ENCODE measurements around the gene RAB36. TPM values are rescaled to one million over a fixed set of nuclear protein-coding genes. Genes with fewer than 3 reads are reported as not detected.

RAB36 gene
- total and polyA plus RNA-seq, 9 of the 15 experiments (the other 6 are each of a cell fraction or from before 2014, with no cell fraction given) = 0.04 to 0.50 (median 0.08) TPM; not detected in 3

DNA sequence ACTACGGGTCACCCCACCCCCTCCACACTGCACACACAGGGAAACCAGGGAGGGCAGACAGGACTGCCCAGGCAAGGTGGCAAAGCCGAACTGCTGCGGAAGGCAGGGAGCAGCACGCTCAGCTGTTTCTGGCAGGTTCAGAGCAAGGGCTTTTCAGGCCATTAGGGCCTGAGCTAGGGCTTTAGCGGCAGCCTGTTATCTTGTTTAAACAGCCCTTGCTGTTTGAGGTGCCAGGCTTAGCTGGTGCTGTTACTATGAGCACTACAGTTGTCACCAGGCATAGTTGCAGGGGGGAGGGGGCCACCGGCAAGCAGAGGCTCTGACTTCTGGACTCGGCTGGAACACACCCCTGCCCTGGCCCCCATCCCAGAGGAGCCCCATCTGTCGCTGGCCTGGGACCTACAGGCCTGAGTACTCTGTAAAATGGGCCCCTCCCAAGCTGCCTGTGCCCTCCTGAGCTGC lies 38.3 kb upstream of the RAB36 start (continued):
- TF ChIP-seq KDM2B (CRISPR knock-in tag; IDR thresholded peaks at IDR 0.05) (peak; percentile 68; the same call in 1 of the 2 replicates), KAT2B (IDR thresholded peaks at IDR 0.05; ENCODE audit: low read depth, low read length) (no peak), ZBTB7A (IDR thresholded peaks at IDR 0.05; ENCODE audit: borderline replicate concordance, control insufficient read depth, low read depth, low read length) (peak; percentile 25; the same call in 1 of the 2 replicates), ZNF41 (CRISPR knock-in tag; conservative IDR thresholded peaks at IDR 0.05) (no peak), STAG1 (CRISPR knock-in tag; IDR thresholded peaks at IDR 0.05; ENCODE audit: borderline replicate concordance) (no peak), TAL1 (IDR thresholded peaks at IDR 0.05) (no peak), ZNF79 (CRISPR knock-in tag; IDR thresholded peaks at IDR 0.05; ENCODE audit: low read depth) (no peak), ZNF212 (CRISPR knock-in tag; IDR thresholded peaks at IDR 0.05) (no peak), ZNF778 (CRISPR knock-in tag; IDR thresholded peaks at IDR 0.05) (no peak), TBP (optimal IDR thresholded peaks at IDR 0.05; ENCODE audit: low read depth, low read length) (no peak), SP1 (CRISPR knock-in tag; IDR thresholded peaks at IDR 0.05) (no peak), ZNF696 (CRISPR knock-in tag; conservative IDR thresholded peaks at IDR 0.05) (no peak), YY1 (IDR thresholded peaks at IDR 0.05; ENCODE audit: borderline replicate concordance in 1 of 3, control insufficient read depth in 1 of 3, extremely low read depth in 1 of 3, insufficient read depth in 3 of 3, insufficient read length in 1 of 3, insufficient replicate concordance in 2 of 3, low read depth in 1 of 3, low read length in 2 of 3) (no peak)
- TF ChIP-seq, protein P1, sequence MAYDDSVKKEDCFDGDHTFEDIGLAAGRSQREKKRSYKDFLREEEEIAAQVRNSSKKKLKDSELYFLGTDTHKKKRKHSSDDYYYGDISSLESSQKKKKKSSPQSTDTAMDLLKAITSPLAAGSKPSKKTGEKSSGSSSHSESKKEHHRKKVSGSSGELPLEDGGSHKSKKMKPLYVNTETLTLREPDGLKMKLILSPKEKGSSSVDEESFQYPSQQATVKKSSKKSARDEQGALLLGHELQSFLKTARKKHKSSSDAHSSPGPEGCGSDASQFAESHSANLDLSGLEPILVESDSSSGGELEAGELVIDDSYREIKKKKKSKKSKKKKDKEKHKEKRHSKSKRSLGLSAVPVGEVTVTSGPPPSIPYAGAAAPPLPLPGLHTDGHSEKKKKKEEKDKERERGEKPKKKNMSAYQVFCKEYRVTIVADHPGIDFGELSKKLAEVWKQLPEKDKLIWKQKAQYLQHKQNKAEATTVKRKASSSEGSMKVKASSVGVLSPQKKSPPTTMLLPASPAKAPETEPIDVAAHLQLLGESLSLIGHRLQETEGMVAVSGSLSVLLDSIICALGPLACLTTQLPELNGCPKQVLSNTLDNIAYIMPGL (CRISPR knock-in tag; IDR thresholded peaks at IDR 0.05) = no peak
- TF ChIP-seq, protein P2, sequence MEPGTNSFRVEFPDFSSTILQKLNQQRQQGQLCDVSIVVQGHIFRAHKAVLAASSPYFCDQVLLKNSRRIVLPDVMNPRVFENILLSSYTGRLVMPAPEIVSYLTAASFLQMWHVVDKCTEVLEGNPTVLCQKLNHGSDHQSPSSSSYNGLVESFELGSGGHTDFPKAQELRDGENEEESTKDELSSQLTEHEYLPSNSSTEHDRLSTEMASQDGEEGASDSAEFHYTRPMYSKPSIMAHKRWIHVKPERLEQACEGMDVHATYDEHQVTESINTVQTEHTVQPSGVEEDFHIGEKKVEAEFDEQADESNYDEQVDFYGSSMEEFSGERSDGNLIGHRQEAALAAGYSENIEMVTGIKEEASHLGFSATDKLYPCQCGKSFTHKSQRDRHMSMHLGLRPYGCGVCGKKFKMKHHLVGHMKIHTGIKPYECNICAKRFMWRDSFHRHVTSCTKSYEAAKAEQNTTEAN (CRISPR knock-in tag; IDR thresholded peaks at IDR 0.05) = no peak
- TF ChIP-seq, protein P3, sequence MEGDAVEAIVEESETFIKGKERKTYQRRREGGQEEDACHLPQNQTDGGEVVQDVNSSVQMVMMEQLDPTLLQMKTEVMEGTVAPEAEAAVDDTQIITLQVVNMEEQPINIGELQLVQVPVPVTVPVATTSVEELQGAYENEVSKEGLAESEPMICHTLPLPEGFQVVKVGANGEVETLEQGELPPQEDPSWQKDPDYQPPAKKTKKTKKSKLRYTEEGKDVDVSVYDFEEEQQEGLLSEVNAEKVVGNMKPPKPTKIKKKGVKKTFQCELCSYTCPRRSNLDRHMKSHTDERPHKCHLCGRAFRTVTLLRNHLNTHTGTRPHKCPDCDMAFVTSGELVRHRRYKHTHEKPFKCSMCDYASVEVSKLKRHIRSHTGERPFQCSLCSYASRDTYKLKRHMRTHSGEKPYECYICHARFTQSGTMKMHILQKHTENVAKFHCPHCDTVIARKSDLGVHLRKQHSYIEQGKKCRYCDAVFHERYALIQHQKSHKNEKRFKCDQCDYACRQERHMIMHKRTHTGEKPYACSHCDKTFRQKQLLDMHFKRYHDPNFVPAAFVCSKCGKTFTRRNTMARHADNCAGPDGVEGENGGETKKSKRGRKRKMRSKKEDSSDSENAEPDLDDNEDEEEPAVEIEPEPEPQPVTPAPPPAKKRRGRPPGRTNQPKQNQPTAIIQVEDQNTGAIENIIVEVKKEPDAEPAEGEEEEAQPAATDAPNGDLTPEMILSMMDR (IDR thresholded peaks at IDR 0.05 in 2 of 3, conservative IDR thresholded peaks at IDR 0.05 in 1 of 3; ENCODE audit: insufficient read depth in 2 of 3, low read depth in 1 of 3, low read length in 3 of 3) = 0 out of 6 replicates have a peak, but pooled peaks of 1 of the 3 experiments have one; percentile 16
- TF ChIP-seq, protein P4, sequence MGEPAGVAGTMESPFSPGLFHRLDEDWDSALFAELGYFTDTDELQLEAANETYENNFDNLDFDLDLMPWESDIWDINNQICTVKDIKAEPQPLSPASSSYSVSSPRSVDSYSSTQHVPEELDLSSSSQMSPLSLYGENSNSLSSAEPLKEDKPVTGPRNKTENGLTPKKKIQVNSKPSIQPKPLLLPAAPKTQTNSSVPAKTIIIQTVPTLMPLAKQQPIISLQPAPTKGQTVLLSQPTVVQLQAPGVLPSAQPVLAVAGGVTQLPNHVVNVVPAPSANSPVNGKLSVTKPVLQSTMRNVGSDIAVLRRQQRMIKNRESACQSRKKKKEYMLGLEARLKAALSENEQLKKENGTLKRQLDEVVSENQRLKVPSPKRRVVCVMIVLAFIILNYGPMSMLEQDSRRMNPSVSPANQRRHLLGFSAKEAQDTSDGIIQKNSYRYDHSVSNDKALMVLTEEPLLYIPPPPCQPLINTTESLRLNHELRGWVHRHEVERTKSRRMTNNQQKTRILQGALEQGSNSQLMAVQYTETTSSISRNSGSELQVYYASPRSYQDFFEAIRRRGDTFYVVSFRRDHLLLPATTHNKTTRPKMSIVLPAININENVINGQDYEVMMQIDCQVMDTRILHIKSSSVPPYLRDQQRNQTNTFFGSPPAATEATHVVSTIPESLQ (CRISPR knock-in tag; IDR thresholded peaks at IDR 0.05) = no peak
- TF ChIP-seq, protein P5, sequence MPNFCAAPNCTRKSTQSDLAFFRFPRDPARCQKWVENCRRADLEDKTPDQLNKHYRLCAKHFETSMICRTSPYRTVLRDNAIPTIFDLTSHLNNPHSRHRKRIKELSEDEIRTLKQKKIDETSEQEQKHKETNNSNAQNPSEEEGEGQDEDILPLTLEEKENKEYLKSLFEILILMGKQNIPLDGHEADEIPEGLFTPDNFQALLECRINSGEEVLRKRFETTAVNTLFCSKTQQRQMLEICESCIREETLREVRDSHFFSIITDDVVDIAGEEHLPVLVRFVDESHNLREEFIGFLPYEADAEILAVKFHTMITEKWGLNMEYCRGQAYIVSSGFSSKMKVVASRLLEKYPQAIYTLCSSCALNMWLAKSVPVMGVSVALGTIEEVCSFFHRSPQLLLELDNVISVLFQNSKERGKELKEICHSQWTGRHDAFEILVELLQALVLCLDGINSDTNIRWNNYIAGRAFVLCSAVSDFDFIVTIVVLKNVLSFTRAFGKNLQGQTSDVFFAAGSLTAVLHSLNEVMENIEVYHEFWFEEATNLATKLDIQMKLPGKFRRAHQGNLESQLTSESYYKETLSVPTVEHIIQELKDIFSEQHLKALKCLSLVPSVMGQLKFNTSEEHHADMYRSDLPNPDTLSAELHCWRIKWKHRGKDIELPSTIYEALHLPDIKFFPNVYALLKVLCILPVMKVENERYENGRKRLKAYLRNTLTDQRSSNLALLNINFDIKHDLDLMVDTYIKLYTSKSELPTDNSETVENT (CRISPR knock-in tag; IDR thresholded peaks at IDR 0.05) = peak; percentile 46

All from K562 (cell line).